ENCODE data around the gene DTNBP1.

DNA sequence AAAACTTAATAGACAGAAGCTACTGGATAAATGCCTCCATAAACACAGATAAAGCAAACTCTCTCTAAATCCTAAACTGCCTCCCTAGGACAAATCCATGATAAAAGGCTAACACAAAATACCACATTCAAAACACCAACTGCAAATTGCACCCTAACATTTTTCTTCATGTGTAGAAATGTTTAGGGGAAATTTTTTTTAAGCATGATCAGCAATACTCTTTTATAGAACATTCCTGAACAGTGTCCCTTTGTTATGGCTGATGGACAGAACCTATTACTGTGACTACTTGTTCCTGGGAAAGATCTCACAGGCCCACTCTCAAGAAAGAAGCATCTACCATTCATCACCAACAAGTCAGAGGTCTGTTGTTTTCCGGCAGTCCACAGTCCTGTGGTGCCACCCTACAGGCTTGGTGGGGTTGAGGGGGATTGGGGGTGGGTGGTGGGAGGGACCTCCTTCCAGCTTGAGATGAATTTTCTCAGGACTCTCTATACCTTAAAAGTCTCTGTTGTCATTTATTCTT, 64.5 kb downstream of the DTNBP1 start:
- TF ChIP-seq POLR2A (IDR thresholded peaks at IDR 0.05; ENCODE audit: low read length) (no peak), GATA1 (IDR thresholded peaks at IDR 0.05; ENCODE audit: low read depth, low read length) (no peak)

Data from erythroblast (primary cell).